Measurements from ENCODE around the gene KRT85. TPM values are rescaled to one million over a fixed set of nuclear protein-coding genes. Genes with fewer than 3 reads are reported as not detected.
"Not testable (repeated sequence)": the region's sequence is repeated elsewhere in the genome, so short reads cannot be mapped to it uniquely, and the experiment has no call there.

KRT85 gene
- total RNA-seq, 1 donor from 2014 or later = not detected

DNA sequence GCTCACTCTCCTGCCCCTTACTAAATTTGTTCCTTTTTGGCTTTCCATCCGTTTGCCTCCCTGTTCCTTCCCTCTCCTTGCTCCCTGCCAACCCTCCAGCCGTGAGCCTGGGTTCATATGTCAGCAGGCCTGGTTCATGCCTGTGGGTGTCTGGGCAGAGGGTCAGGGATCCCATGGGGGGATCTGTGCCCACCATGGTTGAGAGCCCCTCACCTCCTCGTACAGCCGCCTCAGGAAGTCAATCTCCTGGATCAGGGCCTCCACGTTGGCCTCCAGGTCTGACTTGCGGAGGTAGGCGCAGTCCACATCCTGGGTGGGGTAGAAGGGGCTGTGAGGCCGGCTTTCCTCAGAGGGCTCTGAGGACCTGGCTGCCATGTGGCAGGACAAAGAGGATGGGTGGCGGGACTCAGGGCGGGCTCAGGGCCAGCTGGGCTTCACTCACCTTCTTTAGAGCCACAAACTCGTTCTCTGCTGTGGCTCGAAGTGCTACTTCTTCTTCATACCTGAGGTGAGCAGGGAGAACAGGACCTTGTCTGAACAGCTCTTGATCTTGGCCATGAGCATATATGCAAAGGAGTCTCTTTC lies 49.7 kb downstream of the KRT85 start:
- intact Hi-C loops (cut with DNase I) = no loop called here
- DNase-seq (ENCODE audit: low spot score) (no peak), ATAC-seq (no peak)

GRCh38 chr12:52316701-52317100 lies 50.6 kb downstream of the KRT85 start:
- DNase-seq (ENCODE audit: low spot score) (no peak), ATAC-seq (no peak)
- intact Hi-C loops (cut with DNase I) = no loop called here

DNA sequence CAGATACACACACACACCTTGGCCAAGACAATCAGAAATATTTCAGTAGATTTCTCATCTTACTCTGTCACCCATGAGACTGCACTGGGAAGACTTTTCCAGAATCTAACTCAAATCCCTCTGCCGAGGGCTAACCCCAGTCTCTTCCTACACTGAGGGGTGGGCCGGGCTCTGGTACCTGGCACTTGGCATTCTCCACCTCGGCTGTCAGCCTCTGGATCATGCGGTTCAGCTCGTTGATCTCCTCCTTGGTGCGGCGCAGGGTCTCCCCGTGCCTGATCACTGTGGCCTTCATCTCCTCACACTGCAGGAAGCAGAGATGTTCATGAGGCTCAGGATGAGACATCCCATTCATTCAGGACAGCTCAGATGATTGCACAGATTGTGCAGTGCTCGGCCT lies 51.0 kb downstream of the KRT85 start:
- ATAC-seq (no peak), DNase-seq (ENCODE audit: low spot score) (no peak)
- intact Hi-C loops (cut with DNase I) = no loop called here

DNA sequence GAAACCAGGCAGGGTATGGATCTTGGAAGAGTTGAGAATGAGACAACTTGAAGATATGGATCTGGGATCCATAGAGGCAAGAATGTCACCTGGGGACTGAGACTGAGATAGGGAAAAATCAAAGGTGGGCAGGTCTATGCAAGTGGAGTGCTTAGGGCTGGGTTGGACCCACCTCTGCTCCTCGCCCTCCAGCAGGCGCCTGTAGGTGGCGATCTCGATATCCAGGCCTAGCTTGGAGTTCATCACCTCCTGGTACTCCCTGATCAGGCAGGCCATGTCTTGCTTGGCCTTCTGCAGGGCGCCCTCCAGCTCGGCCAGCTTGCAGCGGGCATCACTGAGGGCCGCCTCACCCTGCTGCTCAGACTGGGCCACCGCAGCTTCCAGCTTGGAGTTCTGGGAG lies 51.6 kb downstream of the KRT85 start:
- DNase-seq (ENCODE audit: low spot score); ATAC-seq; intact Hi-C loops (cut with DNase I): not testable (repeated sequence)

DNA sequence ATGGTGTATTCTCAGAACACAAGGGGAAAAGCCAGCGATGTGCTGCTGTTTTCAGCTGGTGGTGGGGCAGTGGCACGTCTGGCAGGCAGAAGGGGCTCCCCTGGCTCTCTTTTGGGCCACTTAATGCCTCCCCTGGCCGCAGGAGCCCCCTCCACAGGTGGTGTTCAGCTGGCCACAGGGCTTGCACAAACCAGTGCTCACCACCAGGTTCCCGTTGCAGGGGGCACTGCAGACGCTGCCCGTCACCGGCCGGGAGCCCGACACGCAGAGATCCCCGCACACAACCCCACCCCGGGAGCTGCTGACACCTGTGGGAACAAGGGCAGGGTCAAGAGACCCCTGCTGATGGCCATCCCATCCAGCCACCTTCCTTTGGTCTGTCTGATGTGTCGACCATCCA lies 52.8 kb downstream of the KRT85 start:
- ATAC-seq (no peak), DNase-seq (ENCODE audit: low spot score) (no peak)
- intact Hi-C loops (cut with DNase I) = no loop called here

- ATAC-seq (no peak), DNase-seq (ENCODE audit: low spot score) (no peak)
- intact Hi-C loops (cut with DNase I) = no loop called here
Measured at GRCh38 chr12:52313926-52314325, 53.4 kb downstream of the KRT85 start.

- intact Hi-C loops (cut with DNase I) = no loop called here
- no peak for ATAC-seq
- no peak for DNase-seq (ENCODE audit: low spot score)
Measured at GRCh38 chr12:52313461-52313860, 53.8 kb downstream of the KRT85 start.

GRCh38 chr12:52312086-52312485 lies 55.2 kb downstream of the KRT85 start:
- no peak for ATAC-seq
- intact Hi-C loops (cut with DNase I) = no loop called here
- no peak for DNase-seq (ENCODE audit: low spot score)

GRCh38 chr12:52311285-52311648 lies 56.0 kb downstream of the KRT85 start:
- intact Hi-C loops (cut with DNase I) = no loop called here
- ATAC-seq (no peak), DNase-seq (ENCODE audit: low spot score) (no peak)

DNA sequence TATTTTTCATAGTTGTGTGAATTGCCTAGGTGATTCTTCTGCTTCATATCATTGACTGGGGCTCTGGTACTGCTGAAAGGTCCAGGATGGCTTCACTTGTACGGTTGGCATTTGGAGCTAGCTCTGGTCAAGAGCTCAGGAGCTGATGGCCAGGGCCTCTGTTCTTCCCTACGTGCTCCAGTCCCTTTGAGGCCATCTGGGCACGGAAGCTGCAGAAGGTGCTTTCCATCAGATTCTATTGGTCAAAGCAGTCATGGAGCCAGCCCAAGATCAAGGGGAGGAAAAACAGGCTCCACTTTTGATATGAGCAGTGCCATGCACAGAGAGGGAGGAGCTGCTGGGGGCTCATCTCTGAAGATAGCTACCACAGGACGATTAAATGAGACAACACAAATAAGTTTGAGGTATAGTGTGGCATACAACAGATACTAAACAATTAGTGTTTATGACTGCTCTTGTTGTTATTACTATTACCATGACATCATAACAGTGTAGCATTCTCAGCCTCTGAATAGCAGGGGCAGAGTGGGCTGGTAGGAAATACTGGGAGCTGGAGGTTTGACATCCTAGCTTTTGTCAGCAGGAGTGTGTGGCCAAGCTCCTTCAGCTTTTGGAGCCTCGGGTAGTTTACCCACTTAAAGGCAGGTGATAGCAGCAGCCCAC lies 56.5 kb downstream of the KRT85 start:
- DNase-seq (ENCODE audit: low spot score) (no peak), ATAC-seq (no peak)
- intact Hi-C loops (cut with DNase I) = no loop called here

Other genes with a start within 250 kb of the KRT85 start
- gene KRT80, start 175.5 kb downstream of the KRT85 start, total RNA-seq = 0.13 TPM
- gene KRT7, start 134.2 kb downstream of the KRT85 start, total RNA-seq = 4.0 TPM
- gene KRT86, start 92.8 kb downstream of the KRT85 start, total RNA-seq = 0.45 TPM
- gene KRT81, start 75.9 kb downstream of the KRT85 start, total RNA-seq = not detected
- not detected for gene KRT83, start 46.1 kb downstream of the KRT85 start, total RNA-seq
- gene KRT84, start 18.2 kb upstream of the KRT85 start, total RNA-seq = not detected
- gene KRT82, start 38.9 kb upstream of the KRT85 start, total RNA-seq = not detected
- not detected for gene KRT75, start 66.9 kb upstream of the KRT85 start, total RNA-seq
- gene KRT6B, start 84.7 kb upstream of the KRT85 start, total RNA-seq = not detected
- not detected for gene KRT6C, start 106.3 kb upstream of the KRT85 start, total RNA-seq
- gene KRT6A, start 125.8 kb upstream of the KRT85 start, total RNA-seq = not detected
- 2.6 TPM for gene KRT5, start 152.9 kb upstream of the KRT85 start, total RNA-seq
- gene KRT71, start 185.7 kb upstream of the KRT85 start, total RNA-seq = not detected
- not detected for gene KRT74, start 206.4 kb upstream of the KRT85 start, total RNA-seq
- 0.18 TPM for gene KRT72, start 234.0 kb upstream of the KRT85 start, total RNA-seq

Data from sciatic nerve (tissue), 2 donors.